ENCODE results near the gene TTLL11. TPM values are rescaled to one million over a fixed set of nuclear protein-coding genes. Genes with fewer than 3 reads are reported as not detected.
"Not testable (repeated sequence)": the region's sequence is repeated elsewhere in the genome, so short reads cannot be mapped to it uniquely, and the experiment has no call there.

TTLL11 gene
- total RNA-seq, 1 donor from 2014 or later, result 6.9 TPM

DNA sequence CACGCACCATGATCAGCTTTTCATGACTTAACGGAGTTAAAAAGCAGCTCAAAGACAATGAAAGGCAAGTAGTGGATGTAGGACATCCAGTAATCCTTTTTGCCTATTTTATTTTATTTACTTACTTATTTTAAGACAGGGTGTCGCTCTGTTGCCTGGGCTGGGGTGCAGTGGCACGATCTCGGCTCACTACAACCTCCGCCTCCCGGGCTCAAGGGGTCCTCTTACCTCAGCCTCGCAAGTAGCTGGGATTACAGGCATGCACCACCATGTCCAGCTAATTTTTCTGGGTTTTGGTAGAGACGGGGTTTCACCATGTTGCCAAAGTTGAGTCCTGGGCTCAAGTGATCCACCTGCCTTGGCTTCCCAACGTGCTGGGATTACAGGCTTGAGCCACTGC, 292.7 kb downstream of the TTLL11 start:
- H3K4me3 Mint-ChIP-seq (ENCODE audit: unreplicated experiment), result no peak overlapping the region
- DNase-seq (ENCODE audit: low read depth), result no peak

DNA sequence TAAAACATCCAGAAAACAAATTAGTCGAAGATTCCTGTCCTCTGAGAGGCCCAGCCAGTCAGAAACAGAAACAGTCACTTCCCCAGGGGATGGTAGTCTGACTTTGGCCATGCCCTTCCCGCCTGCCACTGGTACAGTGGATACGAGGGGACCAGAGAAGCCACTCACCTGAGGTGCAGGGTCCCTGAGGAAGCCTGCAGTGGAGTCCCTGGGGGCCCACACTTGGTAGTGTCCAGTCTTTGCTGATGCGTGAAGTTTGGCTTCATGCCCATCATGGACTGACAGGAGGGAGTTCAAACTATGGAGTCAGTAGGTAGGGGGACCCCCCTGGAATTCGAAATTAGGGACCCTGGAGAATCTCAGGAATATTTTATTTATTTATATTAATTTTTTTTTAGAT, 294.2 kb downstream of the TTLL11 start:
- peaks cover 31% of the 10 kb centered on the region for H3K27me3 Mint-ChIP-seq (ENCODE audit: low read depth, unreplicated experiment)

More for the DNA sequence above, 292.7 kb downstream of the TTLL11 start:
- Histone ChIP-seq H3K79me2 (ENCODE audit: insufficient read depth, low read length) (no peaks in the 10 kb centered on the region), H3K9me3 (ENCODE audit: insufficient read depth, low read depth, low read length) (no peaks in the 10 kb centered on the region), H3K27me3 (ENCODE audit: insufficient read depth, low read length) (peaks cover 3% of the 10 kb centered on the region), H4K20me1 (ENCODE audit: insufficient read depth, low read length) (no peaks in the 10 kb centered on the region), H3K4me2 (ENCODE audit: low read length) (no peak overlapping the region), H2AFZ (ENCODE audit: low read depth, low read length) (no peak overlapping the region), H3K4me1 (ENCODE audit: insufficient read depth, low read length) (no peaks in the 10 kb centered on the region), H3K9ac (ENCODE audit: low read length) (no peak overlapping the region), H3K27ac (ENCODE audit: low read depth, low read length) (no peak overlapping the region), H3K4me3 (ENCODE audit: insufficient read depth, low read depth, low read length) (no peak overlapping the region), H3K36me3 (ENCODE audit: insufficient read depth, low read length) (no peaks in the 10 kb centered on the region)
- no peak for FAIRE-seq
- no peak for TF ChIP-seq EZH2 (IDR thresholded peaks at IDR 0.05; ENCODE audit: insufficient read depth, low read length)
- TF ChIP-seq, protein P1, sequence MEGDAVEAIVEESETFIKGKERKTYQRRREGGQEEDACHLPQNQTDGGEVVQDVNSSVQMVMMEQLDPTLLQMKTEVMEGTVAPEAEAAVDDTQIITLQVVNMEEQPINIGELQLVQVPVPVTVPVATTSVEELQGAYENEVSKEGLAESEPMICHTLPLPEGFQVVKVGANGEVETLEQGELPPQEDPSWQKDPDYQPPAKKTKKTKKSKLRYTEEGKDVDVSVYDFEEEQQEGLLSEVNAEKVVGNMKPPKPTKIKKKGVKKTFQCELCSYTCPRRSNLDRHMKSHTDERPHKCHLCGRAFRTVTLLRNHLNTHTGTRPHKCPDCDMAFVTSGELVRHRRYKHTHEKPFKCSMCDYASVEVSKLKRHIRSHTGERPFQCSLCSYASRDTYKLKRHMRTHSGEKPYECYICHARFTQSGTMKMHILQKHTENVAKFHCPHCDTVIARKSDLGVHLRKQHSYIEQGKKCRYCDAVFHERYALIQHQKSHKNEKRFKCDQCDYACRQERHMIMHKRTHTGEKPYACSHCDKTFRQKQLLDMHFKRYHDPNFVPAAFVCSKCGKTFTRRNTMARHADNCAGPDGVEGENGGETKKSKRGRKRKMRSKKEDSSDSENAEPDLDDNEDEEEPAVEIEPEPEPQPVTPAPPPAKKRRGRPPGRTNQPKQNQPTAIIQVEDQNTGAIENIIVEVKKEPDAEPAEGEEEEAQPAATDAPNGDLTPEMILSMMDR (IDR thresholded peaks at IDR 0.05; ENCODE audit: insufficient read depth, low read depth, low read length), result no peak
- Mint-ChIP-seq H3K36me3 (ENCODE audit: low read depth, unreplicated experiment) (no peaks in the 10 kb centered on the region), H3K9me3 (ENCODE audit: unreplicated experiment) (peaks cover 8% of the 10 kb centered on the region), H3K4me1 (ENCODE audit: low read depth, unreplicated experiment) (no peaks in the 10 kb centered on the region), H3K27me3 (ENCODE audit: low read depth, unreplicated experiment) (peaks cover 17% of the 10 kb centered on the region), H3K27ac (ENCODE audit: unreplicated experiment) (no peak overlapping the region)

DNA sequence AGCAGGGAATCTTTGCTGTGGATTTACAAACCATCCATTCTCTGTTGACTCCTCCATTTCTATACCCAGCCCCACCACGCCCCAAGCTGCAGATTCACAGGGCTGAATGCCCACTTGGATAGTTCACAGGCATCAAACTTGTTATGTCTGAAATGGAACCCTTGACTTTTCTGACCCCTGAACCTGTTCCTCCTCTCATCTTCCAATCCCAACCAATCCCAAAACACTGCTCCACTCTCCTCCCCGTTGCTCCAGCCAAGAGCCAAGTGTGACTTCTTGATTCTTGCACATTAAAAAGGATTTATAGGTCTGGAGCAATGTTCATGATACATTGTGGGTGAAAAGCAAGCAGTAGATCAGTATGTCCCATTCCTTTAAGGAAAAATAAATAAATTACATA, 296.0 kb downstream of the TTLL11 start:
- H3K4me1 ChIP-seq (ENCODE audit: insufficient read depth, low read length), result no peaks in the 10 kb centered on the region
- H3K9me3 ChIP-seq (ENCODE audit: insufficient read depth, low read depth, low read length), result no peaks in the 10 kb centered on the region
- H3K4me1 Mint-ChIP-seq (ENCODE audit: low read depth, unreplicated experiment), result peaks cover under 1% of the 10 kb centered on the region
- H3K27ac ChIP-seq (ENCODE audit: low read depth, low read length), result no peak overlapping the region
- H3K36me3 ChIP-seq (ENCODE audit: insufficient read depth, low read length), result no peaks in the 10 kb centered on the region
- no peak for DNase-seq (ENCODE audit: low read depth)
- H3K4me3 ChIP-seq (ENCODE audit: insufficient read depth, low read depth, low read length), result no peak overlapping the region
- H3K27ac Mint-ChIP-seq (ENCODE audit: unreplicated experiment), result no peak overlapping the region
- TF ChIP-seq EZH2 (IDR thresholded peaks at IDR 0.05; ENCODE audit: insufficient read depth, low read length), result no peak
- TF ChIP-seq, protein P1 (IDR thresholded peaks at IDR 0.05; ENCODE audit: insufficient read depth, low read depth, low read length), result no peak
- no peak overlapping the region for H3K4me2 ChIP-seq (ENCODE audit: low read length)
- no peaks in the 10 kb centered on the region for H3K79me2 ChIP-seq (ENCODE audit: insufficient read depth, low read length)
- H3K4me3 Mint-ChIP-seq (ENCODE audit: unreplicated experiment), result no peak overlapping the region
- no peak for FAIRE-seq
- peaks cover 3% of the 10 kb centered on the region for H3K27me3 ChIP-seq (ENCODE audit: insufficient read depth, low read length)
- H3K36me3 Mint-ChIP-seq (ENCODE audit: low read depth, unreplicated experiment), result no peaks in the 10 kb centered on the region
- no peak overlapping the region for H3K9ac ChIP-seq (ENCODE audit: low read length)
- H3K9me3 Mint-ChIP-seq (ENCODE audit: unreplicated experiment), result peaks cover 3% of the 10 kb centered on the region
- no peaks in the 10 kb centered on the region for H4K20me1 ChIP-seq (ENCODE audit: insufficient read depth, low read length)
- H2AFZ ChIP-seq (ENCODE audit: low read depth, low read length), result no peak overlapping the region
- H3K27me3 Mint-ChIP-seq (ENCODE audit: low read depth, unreplicated experiment), result peaks cover 34% of the 10 kb centered on the region

More for the DNA sequence above, 294.2 kb downstream of the TTLL11 start:
- no peaks in the 10 kb centered on the region for H3K79me2 ChIP-seq (ENCODE audit: insufficient read depth, low read length)
- Mint-ChIP-seq H3K9me3 (ENCODE audit: unreplicated experiment) (peaks cover 5% of the 10 kb centered on the region), H3K4me1 (ENCODE audit: low read depth, unreplicated experiment) (no peaks in the 10 kb centered on the region), H3K4me3 (ENCODE audit: unreplicated experiment) (no peak overlapping the region), H3K27ac (ENCODE audit: unreplicated experiment) (no peak overlapping the region), H3K36me3 (ENCODE audit: low read depth, unreplicated experiment) (no peaks in the 10 kb centered on the region)
- peaks cover 3% of the 10 kb centered on the region for H3K27me3 ChIP-seq (ENCODE audit: insufficient read depth, low read length)
- no peaks in the 10 kb centered on the region for H3K36me3 ChIP-seq (ENCODE audit: insufficient read depth, low read length)
- H3K4me2 ChIP-seq (ENCODE audit: low read length), result no peak overlapping the region
- TF ChIP-seq, protein P1 (IDR thresholded peaks at IDR 0.05; ENCODE audit: insufficient read depth, low read depth, low read length), result no peak
- no peak for TF ChIP-seq EZH2 (IDR thresholded peaks at IDR 0.05; ENCODE audit: insufficient read depth, low read length)
- H4K20me1 ChIP-seq (ENCODE audit: insufficient read depth, low read length), result no peaks in the 10 kb centered on the region
- H3K4me1 ChIP-seq (ENCODE audit: insufficient read depth, low read length), result no peaks in the 10 kb centered on the region
- H2AFZ ChIP-seq (ENCODE audit: low read depth, low read length), result no peak overlapping the region
- H3K27ac ChIP-seq (ENCODE audit: low read depth, low read length), result no peak overlapping the region
- no peaks in the 10 kb centered on the region for H3K9me3 ChIP-seq (ENCODE audit: insufficient read depth, low read depth, low read length)
- FAIRE-seq (no peak), DNase-seq (ENCODE audit: low read depth) (no peak)
- no peak overlapping the region for H3K4me3 ChIP-seq (ENCODE audit: insufficient read depth, low read depth, low read length)
- H3K9ac ChIP-seq (ENCODE audit: low read length), result no peak overlapping the region

DNA sequence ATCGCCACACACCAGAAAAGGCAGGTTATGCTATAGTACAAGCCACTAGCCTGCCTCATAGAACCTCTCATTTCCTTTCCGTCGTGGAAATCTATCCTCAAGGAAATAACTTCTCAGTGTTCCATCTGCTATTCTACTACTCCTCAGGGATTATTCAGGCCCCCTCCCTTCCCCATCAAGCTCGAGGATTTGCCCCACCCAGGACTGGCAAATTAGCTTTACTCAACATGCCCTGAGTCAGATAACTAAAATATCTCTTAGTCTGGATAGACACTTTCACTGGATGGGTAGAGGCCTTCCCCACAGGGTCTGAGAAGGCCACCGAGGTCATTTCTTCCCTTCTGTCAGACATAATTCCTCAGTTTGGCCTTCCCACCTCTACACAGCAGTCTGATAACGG, 298.8 kb downstream of the TTLL11 start:
- H2AFZ ChIP-seq (ENCODE audit: low read depth, low read length); DNase-seq (ENCODE audit: low read depth); H4K20me1 ChIP-seq (ENCODE audit: insufficient read depth, low read length); H3K4me3 Mint-ChIP-seq (ENCODE audit: unreplicated experiment); H3K9me3 ChIP-seq (ENCODE audit: insufficient read depth, low read depth, low read length); H3K9me3 Mint-ChIP-seq (ENCODE audit: unreplicated experiment); H3K36me3 ChIP-seq (ENCODE audit: insufficient read depth, low read length); H3K27ac ChIP-seq (ENCODE audit: low read depth, low read length); FAIRE-seq; H3K9ac ChIP-seq (ENCODE audit: low read length); H3K4me2 ChIP-seq (ENCODE audit: low read length); H3K4me1 ChIP-seq (ENCODE audit: insufficient read depth, low read length); H3K4me1 Mint-ChIP-seq (ENCODE audit: low read depth, unreplicated experiment); H3K4me3 ChIP-seq (ENCODE audit: insufficient read depth, low read depth, low read length); H3K79me2 ChIP-seq (ENCODE audit: insufficient read depth, low read length); H3K27ac Mint-ChIP-seq (ENCODE audit: unreplicated experiment); H3K27me3 ChIP-seq (ENCODE audit: insufficient read depth, low read length); H3K36me3 Mint-ChIP-seq (ENCODE audit: low read depth, unreplicated experiment): not testable (repeated sequence)
- peaks cover 47% of the 10 kb centered on the region for H3K27me3 Mint-ChIP-seq (ENCODE audit: low read depth, unreplicated experiment)
